RPMI7951 (cell line): ENCODE measurements around the gene STARD3. TPM values are rescaled to one million over a fixed set of nuclear protein-coding genes. Genes with fewer than 3 reads are reported as not detected.

Experiments
- DNase-seq: peaks from one replicate; pipeline ENCODE4 v3.0.0-alpha.2; 2012; ENCODE audit warnings: low read depth
- total RNA-seq: library from RNA; depleted of rRNA; stranded (reverse); fragments of >200 nt; shearing (Covaris generic); gene quantifications from 2 replicates; pipeline ENCODE4 v1.2.3, GENCODE V29; 2014

The STARD3 gene
- total RNA-seq, 1 experiment from 2014 or later: 26.0 TPM

- DNase-seq: no peak
Observed at GRCh38 chr17:39672522-39673334, 35.8 kb downstream of the STARD3 start.

DNA sequence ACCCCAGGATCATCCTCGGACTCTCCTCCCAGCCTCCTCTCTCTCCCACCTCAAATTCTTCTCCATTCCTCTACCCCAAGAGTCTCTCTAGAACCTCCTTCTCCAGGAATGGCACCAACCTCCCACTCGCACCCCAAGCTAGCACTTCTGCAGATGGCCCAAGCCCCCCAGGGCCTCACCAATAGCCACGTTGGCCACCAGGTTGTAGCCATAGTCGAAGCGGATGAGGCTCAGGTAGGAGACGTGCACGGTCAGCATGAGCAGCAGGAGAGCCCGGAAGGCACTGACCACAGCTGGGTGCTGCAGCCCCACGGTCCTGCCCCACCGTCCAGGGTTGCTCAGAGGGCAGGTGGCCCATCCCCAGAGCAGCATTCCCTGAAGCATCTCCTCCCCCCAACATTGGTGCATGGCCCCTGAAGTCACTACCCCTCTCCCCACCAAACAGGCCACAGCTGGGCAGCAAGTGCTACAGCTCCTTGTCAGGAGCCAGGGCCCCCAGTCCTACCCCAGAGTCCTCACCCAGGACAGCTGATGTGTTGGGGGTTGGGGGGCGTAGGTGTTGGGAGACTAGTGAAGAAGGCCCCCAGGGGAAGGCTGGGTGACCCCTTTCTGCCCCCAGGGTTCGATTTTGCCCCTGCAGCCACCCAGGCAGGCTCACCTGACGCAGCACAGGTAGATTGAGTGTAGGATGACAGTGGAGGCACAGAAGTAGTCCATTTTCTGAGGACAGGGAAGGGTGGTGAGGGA is 36.6 kb downstream of the STARD3 start:
- no peak for DNase-seq

DNA sequence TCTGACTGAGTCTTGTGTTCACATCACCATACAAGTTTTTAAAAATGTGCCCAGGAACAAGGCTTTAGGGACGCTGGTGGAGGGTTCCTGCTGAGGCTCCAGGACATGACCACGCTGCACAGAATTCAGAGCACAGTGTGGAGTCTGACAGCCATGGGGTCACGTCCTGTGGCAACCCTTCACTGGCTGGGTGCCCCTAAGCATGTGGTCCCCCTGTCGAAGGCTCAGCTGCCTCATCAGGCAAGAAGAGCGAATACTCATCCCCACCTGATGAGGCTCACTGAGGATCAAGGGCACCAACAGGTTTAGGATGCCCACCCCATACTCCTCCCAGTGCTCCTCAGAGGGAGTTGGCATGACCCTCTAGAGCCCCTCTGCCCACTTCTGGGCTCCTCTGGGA is 37.2 kb downstream of the STARD3 start:
- DNase-seq: no peak

GRCh38 chr17:39674702-39675389 is 37.9 kb downstream of the STARD3 start:
- no peak for DNase-seq

- DNase-seq: no peak
Observed at GRCh38 chr17:39675390-39676082, 38.6 kb downstream of the STARD3 start.

- no peak for DNase-seq
Observed at GRCh38 chr17:39676198-39676819, 39.4 kb downstream of the STARD3 start.

GRCh38 chr17:39677072-39677471 is 40.1 kb downstream of the STARD3 start:
- no peak for DNase-seq

GRCh38 chr17:39677542-39678339 is 40.8 kb downstream of the STARD3 start:
- DNase-seq: no peak

GRCh38 chr17:39678340-39679116 is 41.6 kb downstream of the STARD3 start:
- no peak for DNase-seq

GRCh38 chr17:39679521-39680192 is 42.7 kb downstream of the STARD3 start:
- DNase-seq: no peak

- no peak for DNase-seq
Observed at GRCh38 chr17:39683295-39683939, 46.5 kb downstream of the STARD3 start.

GRCh38 chr17:39684369-39685192 is 47.6 kb downstream of the STARD3 start:
- no peak for DNase-seq

- no peak for DNase-seq
Observed at GRCh38 chr17:39687101-39687545, 50.2 kb downstream of the STARD3 start.

- peak; percentile 90 for DNase-seq
Observed at GRCh38 chr17:39687546-39688474, 50.9 kb downstream of the STARD3 start, which contains the start of gene PGAP3. TSS of gene PGAP3 (minus strand) at chr17:39688057. CDS start at chr17:39688014, 43 bp downstream.

DNA sequence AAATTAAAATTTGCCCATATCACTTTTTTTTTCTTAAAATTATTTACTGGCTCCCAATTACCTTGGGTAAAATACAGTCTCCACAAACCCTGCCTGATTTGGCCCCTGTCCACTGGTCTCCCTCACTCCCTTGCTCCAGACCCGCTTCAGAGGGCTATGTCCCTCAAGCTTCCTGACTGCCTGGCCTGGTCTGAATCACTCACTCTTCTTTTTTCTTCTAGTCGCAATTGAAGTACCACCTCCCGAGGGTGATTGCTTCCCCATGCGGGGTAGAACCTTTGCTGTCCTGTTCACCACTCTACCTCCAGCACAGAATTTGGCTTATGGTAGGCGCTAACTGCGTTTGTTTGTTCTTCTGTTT is 51.5 kb downstream of the STARD3 start:
- DNase-seq: no peak

DNA sequence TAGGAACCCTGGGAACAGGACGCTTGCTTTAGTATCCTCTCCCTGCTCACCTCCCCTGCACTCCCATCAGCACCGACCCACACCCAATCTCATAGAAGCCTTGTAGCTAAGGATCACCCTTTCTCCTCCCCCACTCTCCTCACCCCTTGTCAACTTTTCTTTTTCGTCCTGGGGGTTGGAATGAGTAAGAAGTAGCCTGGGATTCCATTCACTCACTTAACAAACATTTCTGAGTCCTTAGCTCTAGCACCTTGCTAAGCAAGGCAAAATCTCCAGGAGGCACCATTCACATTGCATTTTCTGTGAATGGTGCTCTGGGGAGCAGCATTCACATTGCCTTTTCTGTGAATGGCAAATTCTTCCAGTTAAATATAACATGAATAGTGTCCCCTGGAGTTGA is 52.0 kb downstream of the STARD3 start:
- DNase-seq: no peak

GRCh38 chr17:39694593-39694992 is 57.6 kb downstream of the STARD3 start:
- no peak for DNase-seq
